Heart right ventricle (tissue), 16 donors: ENCODE data around the gene LRP11. TPM values are rescaled to one million over a fixed set of nuclear protein-coding genes. Genes with fewer than 3 reads are reported as not detected.

ENCODE experiments used
- ATAC-seq, 8 donors: fragments of 200-7000 bp; cut with Tn5 transposase; one replicate each; pipeline ENCODE4 v1.9.1; 2020; ENCODE audit warnings: mild to moderate bottlenecking in 8 of 8, moderate library complexity in 8 of 8, moderate number of reproducible peaks in 1 of 8
- DNase-seq, 2 donors: peaks; one replicate each; pipeline ENCODE4 v3.0.0-alpha.2; 2020
- H3K27ac ChIP-seq, 10 donors: fragments of 200-600 bp; sonication (generic) in 2 of 10; one replicate each; pipeline versions ENCODE4 v1.5.0 to v1.8.0; 2020 to 2022; ENCODE audit warnings: mild to moderate bottlenecking in 3 of 10
- H3K27me3 ChIP-seq, 7 donors: fragments of 200-600 bp; one replicate each; pipeline ENCODE4 v1.8.0; 2021 to 2022; ENCODE audit warnings: mild to moderate bottlenecking in 2 of 7
- H3K36me3 ChIP-seq, 9 donors: fragments of 200-600 bp; sonication (generic) in 1 of 9; one replicate each; pipeline versions ENCODE4 v1.5.0 to v1.8.0; 2020 to 2022; ENCODE audit warnings: mild to moderate bottlenecking in 2 of 9
- H3K4me1 ChIP-seq, 9 donors: fragments of 200-600 bp; sonication (generic) in 1 of 9; one replicate each; pipeline versions ENCODE4 v1.5.0 to v1.8.0; 2020 to 2022; ENCODE audit warnings: mild to moderate bottlenecking in 4 of 9
- H3K4me3 ChIP-seq, 10 donors: fragments of 200-600 bp; sonication (generic) in 2 of 10; one replicate each; pipeline versions ENCODE4 v1.5.0 to v1.8.0; 2020 to 2022; ENCODE audit warnings: mild to moderate bottlenecking in 7 of 10, moderate library complexity in 2 of 10
- H3K9me3 ChIP-seq, 11 donors: fragments of 200-600 bp in 10 of 11; sonication (generic) in 2 of 11; one replicate each; pipeline versions ENCODE4 v1.5.0 to v1.8.0; 2013 to 2022; ENCODE audit warnings: mild to moderate bottlenecking in 2 of 11, control low read depth in 1 of 11, moderate library complexity in 1 of 11
- CTCF ChIP-seq, 9 donors: fragments of 200-600 bp; sonication (generic) in 2 of 9; IDR thresholded peaks; one replicate each; pipeline versions ENCODE4 v1.5.0 to v1.8.0; 2021 to 2022; ENCODE audit warnings: antibody characterized with exemption in 9 of 9, mild to moderate bottlenecking in 5 of 9, moderate library complexity in 1 of 9
- WGBS, 2 donors: extraction: QIAGEN DNeasy Blood & Tissue Kit; methylation state at CpG; one replicate each; pipeline ENCODE4 v1.1.7; 2013; ENCODE audit warnings: inconsistent platforms in 1 of 2; 5-methylcytosine and 5-hydroxymethylcytosine counted together
- intact Hi-C, 10 donors: fragments of 100-400 bp; cut with DNase I; formaldehyde crosslinking; loops; one replicate each; pipeline versions ENCODE4 v1.11.1 to v1.14.2; 2022
- polyA plus RNA-seq, 2 donors: library from polyadenylated mRNA; stranded (reverse); fragments of 200-250 nt; gene quantifications; one replicate each; pipeline ENCODE4 v1.2.3, GENCODE V29; 2013
- total RNA-seq, 10 donors: library from RNA; stranded (reverse); fragmentation: NEBNext Ultra II Directional in 3 of 10; extraction: Animal tissue kit (Norgen Biotek cat#: 25700) in 3 of 10; gene quantifications; one replicate each; pipeline versions ENCODE4 v1.2.1 to v1.2.4, GENCODE V29; 2021 to 2023
- donor health status: Arrhythmogenic right ventricular cardiomyopathy.
- donor health status: ischemic (EF 13 %, LVEDD 7.1; RV severe dilation, severe dysfunction).
- donor health status: healthy with polysubstance abuse.
- donor health status: DM: no; HTN: yes; CAD: no.
- donor health status: DM: no; HTN: no; CAD: no.
- donor health status: ischemic (EF 25% LVEDD 6.9; RV normal size, moderate dysfunction).
- donor health status: ischemic (EF 25% LVEDD 5.7; RV mildly dilated, moderate dysfunction).
- donor health status: healthy.
- donor health status: DM: yes; HTN: yes; CAD: no.
- donor health status: Ischemic cardiomyopathy.
- donor health status: ischemic (EF 35%, LVEDD 5.7; RV mildly dilated, moderate dysfunction).
- donor health status: nonischemic (EF 11% LVEDD 7.7; RV severe dilation, severe dysfunction).
- donor health status: DM: yes; HTN: yes; CAD: no.
- donor health status: PGD.
- donor health status: ischemic (EF 29% LVEDD 5.4; RV normal size, mild dysfunction).
- donor health status: nonischemic (EF 23%, LVEDD 6.1; RV moderate dilation, normal function).

The LRP11 gene
- total and polyA plus RNA-seq, 12 donors: 0.51 to 21.0 (median 14.6) TPM

GRCh38 chr6:149901444-149902140, 37.4 kb upstream of the LRP11 start:
- intact Hi-C loops: no loop called here
- ATAC-seq: no peak
- H3K27ac ChIP-seq: no peak overlapping the region
- H3K9me3 ChIP-seq: no peaks in the 10 kb centered on the region
- no peak overlapping the region for H3K4me3 ChIP-seq
- TF ChIP-seq CTCF (IDR thresholded peaks at IDR 0.05): no peak
- H3K27me3 ChIP-seq: no peaks in the 10 kb centered on the region
- WGBS, 2 donors: 87 to 90% methylated on average over 6 of the region's 6 CpGs
- DNase-seq: no peak
- peaks cover 0 to 26% (median 17%) of the 10 kb centered on the region in 9 donors for H3K4me1 ChIP-seq
- no peaks in the 10 kb centered on the region for H3K36me3 ChIP-seq

DNA sequence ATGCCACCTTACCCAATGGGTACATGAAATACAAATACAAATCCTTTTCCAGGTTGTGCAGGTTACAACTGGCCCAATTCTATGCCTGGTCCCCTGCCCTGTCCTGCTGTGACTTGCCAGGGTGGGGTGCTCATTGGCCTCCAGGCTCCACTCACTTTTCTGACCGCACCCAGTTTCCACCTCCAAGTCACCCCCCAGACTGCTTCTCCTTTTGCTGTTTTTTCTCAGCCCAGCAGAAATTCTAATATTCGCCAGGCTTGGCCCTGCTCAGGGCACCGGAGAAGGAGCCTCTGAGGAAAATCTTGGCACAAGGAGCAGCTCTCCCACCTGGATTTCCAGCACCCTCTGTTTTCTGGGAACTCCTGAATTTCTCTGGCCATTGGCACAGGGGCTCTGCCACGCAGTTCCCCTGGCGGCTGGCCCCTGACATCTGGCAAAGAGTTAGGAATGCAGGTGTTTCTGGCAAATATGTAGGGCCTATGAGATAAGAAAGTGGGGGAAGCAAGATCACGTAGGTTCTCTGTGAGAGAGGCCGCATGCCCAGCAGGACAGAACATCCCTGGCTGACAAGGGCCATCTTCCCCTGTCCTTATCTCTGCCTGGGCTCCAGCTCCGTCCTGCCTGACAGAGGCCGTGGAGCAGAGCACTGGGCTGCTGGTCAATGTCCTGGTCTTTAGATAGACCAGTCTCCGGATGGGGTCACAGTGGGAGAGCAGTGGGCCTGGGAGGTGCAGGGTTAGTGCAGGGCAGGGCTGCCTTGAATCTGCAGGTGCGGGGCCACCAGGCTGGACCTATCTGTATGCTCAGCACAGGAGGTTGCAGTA, 36.7 kb upstream of the LRP11 start:
- Histone ChIP-seq H3K27me3 (no peaks in the 10 kb centered on the region), H3K27ac (no peak overlapping the region), H3K9me3 (no peaks in the 10 kb centered on the region), H3K36me3 (no peaks in the 10 kb centered on the region), H3K4me3 (no peak overlapping the region), H3K4me1 (peaks cover 0 to 30% (median 21%) of the 10 kb centered on the region in 9 donors)
- ATAC-seq (peak in 1 of 8 donors; percentile 30), DNase-seq (no peak)
- WGBS, 2 donors: 85 to 91% methylated on average over 11 of the region's 11 CpGs
- intact Hi-C loops: no loop called here
- TF ChIP-seq CTCF (IDR thresholded peaks at IDR 0.05): no peak

DNA sequence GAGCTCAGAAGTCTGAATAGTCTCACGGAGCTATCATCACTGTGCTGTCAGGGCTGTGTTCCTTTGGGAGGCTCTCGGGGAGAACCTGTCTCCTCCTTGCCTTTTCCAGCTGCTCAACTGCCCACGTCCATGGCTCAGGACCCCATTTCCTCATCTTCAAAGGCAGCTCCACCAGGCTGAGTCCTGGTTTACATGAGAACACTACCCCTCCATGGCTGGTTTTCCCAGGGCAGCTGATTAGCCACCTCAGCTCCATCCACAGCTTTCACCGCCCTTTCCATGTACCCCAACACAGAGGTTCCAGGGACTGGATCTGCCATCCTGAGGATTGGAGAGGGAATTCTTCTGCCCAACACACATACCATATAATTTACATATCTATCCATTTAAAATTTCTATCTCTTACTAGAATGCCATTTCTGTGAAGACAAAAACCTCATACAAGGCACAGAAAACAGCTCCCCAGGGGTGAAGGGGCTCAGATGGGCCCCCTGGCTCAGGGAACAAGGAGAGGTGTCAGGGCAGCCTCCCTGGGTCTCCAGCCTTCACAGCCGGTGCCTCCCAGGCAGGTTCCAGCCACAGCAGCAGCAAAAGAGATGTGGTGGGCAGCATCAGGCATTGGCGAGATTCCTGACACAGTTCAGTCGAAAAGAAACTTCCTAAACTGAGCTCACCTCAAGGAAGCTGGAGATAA, 35.9 kb upstream of the LRP11 start:
- no peak for TF ChIP-seq CTCF (IDR thresholded peaks at IDR 0.05)
- H3K27ac ChIP-seq: no peak overlapping the region
- no peaks in the 10 kb centered on the region for H3K27me3 ChIP-seq
- WGBS, 2 donors: 87 to 89% methylated on average over 7 of the region's 7 CpGs
- H3K4me1 ChIP-seq: peaks cover 2 to 33% (median 23%) of the 10 kb centered on the region in 9 donors
- H3K36me3 ChIP-seq: no peaks in the 10 kb centered on the region
- DNase-seq: no peak
- H3K4me3 ChIP-seq: no peak overlapping the region
- ATAC-seq: no peak
- no peaks in the 10 kb centered on the region for H3K9me3 ChIP-seq
- intact Hi-C loops: no loop called here

DNA sequence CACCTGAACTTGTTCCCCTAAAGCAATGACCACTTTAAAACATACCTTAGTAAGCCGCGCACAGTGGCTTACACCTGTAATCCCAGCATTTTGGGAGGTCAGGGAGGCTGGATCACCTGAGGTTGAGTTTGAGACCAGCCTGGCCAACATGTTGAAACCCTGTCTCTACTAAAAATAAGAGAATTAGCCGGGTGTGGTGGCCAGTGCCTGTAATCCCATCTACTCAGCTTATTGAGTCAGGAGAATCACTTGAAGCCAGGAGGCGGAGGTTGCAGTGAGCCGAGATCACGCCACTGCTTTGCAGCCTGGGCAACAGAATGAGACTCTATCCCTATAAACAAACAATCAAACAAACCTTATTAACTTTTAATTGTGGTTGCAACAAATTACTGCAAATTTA, 35.3 kb upstream of the LRP11 start:
- intact Hi-C loops: no loop called here
- WGBS, 2 donors: 92 to 93% methylated on average over 6 of the region's 6 CpGs
- Histone ChIP-seq H3K9me3 (no peaks in the 10 kb centered on the region), H3K27ac (no peak overlapping the region), H3K36me3 (no peaks in the 10 kb centered on the region), H3K27me3 (no peaks in the 10 kb centered on the region), H3K4me1 (peaks cover 6 to 35% (median 27%) of the 10 kb centered on the region in 9 donors), H3K4me3 (no peak overlapping the region)
- TF ChIP-seq CTCF (IDR thresholded peaks at IDR 0.05): no peak
- DNase-seq (no peak), ATAC-seq (no peak)
